HEK293 (cell line): ENCODE results near the gene TAX1BP1.

Experiments
- GLIS2 ChIP-seq: fragments of 450-650 bp; formaldehyde crosslinking; IDR thresholded peaks from 2 replicates; pipeline ENCODE4 v1.5.1; 2016; ENCODE audit warnings: missing biosample characterization, missing genetic modification characterization
- TF ChIP-seq, protein P1 (sequence below): fragments of 450-650 bp; formaldehyde crosslinking; IDR thresholded peaks from 2 replicates; pipeline ENCODE4 v1.5.1; 2016; ENCODE audit warnings: missing biosample characterization, missing genetic modification characterization
- TF ChIP-seq, protein P2 (sequence below): fragments of 450-650 bp; formaldehyde crosslinking; IDR thresholded peaks from 2 replicates; pipeline ENCODE4 v1.5.1; 2016; ENCODE audit warnings: missing biosample characterization, missing genetic modification characterization

DNA sequence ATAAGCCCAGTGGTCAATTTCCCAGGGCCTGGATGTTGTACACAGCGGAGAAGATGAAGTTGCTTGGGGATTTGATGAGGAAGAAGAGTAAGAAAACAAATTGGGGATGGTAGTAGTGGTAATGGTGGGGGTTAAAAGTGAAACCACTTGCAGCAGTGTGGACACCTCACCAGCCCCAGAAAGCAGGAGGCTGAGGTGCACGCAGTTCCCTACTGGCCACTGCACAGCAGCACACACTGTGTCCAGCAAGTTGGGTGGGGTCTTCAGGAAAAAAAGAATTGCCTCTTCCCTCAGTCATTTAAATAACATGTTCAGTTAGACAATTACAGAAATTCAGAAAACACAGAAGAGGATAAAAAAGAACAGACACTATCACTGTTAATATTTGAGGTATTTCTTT lies 96.6 kb downstream of the TAX1BP1 start:
- TF ChIP-seq, protein P1, sequence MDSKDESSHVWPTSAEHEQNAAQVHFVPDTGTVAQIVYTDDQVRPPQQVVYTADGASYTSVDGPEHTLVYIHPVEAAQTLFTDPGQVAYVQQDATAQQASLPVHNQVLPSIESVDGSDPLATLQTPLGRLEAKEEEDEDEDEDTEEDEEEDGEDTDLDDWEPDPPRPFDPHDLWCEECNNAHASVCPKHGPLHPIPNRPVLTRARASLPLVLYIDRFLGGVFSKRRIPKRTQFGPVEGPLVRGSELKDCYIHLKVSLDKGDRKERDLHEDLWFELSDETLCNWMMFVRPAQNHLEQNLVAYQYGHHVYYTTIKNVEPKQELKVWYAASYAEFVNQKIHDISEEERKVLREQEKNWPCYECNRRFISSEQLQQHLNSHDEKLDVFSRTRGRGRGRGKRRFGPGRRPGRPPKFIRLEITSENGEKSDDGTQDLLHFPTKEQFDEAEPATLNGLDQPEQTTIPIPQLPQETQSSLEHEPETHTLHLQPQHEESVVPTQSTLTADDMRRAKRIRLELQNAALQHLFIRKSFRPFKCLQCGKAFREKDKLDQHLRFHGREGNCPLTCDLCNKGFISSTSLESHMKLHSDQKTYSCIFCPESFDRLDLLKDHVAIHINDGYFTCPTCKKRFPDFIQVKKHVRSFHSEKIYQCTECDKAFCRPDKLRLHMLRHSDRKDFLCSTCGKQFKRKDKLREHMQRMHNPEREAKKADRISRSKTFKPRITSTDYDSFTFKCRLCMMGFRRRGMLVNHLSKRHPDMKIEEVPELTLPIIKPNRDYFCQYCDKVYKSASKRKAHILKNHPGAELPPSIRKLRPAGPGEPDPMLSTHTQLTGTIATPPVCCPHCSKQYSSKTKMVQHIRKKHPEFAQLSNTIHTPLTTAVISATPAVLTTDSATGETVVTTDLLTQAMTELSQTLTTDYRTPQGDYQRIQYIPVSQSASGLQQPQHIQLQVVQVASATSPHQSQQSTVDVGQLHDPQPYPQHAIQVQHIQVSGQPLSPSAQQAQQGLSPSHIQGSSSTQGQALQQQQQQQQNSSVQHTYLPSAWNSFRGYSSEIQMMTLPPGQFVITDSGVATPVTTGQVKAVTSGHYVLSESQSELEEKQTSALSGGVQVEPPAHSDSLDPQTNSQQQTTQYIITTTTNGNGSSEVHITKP, result no peak
- no peak for TF ChIP-seq GLIS2
- TF ChIP-seq, protein P2, sequence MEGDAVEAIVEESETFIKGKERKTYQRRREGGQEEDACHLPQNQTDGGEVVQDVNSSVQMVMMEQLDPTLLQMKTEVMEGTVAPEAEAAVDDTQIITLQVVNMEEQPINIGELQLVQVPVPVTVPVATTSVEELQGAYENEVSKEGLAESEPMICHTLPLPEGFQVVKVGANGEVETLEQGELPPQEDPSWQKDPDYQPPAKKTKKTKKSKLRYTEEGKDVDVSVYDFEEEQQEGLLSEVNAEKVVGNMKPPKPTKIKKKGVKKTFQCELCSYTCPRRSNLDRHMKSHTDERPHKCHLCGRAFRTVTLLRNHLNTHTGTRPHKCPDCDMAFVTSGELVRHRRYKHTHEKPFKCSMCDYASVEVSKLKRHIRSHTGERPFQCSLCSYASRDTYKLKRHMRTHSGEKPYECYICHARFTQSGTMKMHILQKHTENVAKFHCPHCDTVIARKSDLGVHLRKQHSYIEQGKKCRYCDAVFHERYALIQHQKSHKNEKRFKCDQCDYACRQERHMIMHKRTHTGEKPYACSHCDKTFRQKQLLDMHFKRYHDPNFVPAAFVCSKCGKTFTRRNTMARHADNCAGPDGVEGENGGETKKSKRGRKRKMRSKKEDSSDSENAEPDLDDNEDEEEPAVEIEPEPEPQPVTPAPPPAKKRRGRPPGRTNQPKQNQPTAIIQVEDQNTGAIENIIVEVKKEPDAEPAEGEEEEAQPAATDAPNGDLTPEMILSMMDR (tag by site-specific recombination), result no peak
